HG02970 (cell line): ENCODE measurements around the gene NARF.
"Not testable (repeated sequence)": the region's sequence is repeated elsewhere in the genome, so short reads cannot be mapped to it uniquely, and the experiment has no call there.

Source experiments
- ATAC-seq: cut with Tn5 transposase; IDR thresholded peaks from one replicate; pipeline ENCODE4 v1.9.1; 2021; ENCODE audit warnings: mild to moderate bottlenecking, moderate library complexity, moderate number of reproducible peaks; ENCODE audit not compliant: unreplicated experiment, low FRiP score

NARF gene

GRCh38 chr17:82528484-82529265 lies 70.1 kb downstream of the NARF start:
- ATAC-seq: no peak

DNA sequence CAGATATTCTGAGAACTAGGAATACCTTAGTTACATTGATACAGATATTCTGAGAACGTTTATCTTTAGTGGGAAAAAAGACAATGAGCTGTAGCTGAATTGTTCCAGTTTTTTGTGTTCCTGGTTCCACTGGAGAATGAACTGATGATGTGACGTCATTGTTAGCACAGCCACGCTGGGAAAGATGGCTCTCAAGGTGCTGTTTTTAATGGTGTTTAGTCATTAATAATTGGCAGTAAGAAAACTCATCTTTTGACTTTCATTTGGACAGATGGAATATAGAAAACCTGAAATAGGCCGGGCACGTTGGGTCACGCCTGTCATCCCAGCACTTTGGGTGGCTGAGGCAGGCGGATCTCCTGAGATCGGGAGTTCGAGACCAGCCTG lies 71.4 kb downstream of the NARF start:
- no peak for ATAC-seq

GRCh38 chr17:82531431-82531881 lies 72.9 kb downstream of the NARF start:
- no peak for ATAC-seq

DNA sequence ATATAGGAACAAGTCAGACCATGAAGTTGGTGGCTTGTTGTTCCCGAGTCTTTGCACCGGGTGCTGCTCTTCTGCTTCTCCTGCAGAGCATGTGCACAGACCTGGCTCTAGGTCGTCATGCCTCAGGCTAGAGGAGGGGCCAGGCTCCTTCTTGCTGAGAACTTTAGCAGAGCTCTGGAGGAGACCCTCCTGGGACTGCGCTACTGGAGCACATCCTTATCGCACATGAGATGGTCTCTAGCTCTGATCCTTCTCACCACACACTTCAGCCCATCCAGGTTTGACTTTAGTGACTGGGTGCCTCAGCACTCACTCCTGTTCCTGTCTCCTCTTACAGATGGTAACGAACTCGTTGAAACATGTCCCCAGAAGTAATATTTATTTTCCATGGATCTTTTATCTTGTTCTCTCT lies 75.9 kb downstream of the NARF start:
- ATAC-seq: no peak

GRCh38 chr17:82536512-82537201 lies 78.1 kb downstream of the NARF start:
- ATAC-seq: no peak

DNA sequence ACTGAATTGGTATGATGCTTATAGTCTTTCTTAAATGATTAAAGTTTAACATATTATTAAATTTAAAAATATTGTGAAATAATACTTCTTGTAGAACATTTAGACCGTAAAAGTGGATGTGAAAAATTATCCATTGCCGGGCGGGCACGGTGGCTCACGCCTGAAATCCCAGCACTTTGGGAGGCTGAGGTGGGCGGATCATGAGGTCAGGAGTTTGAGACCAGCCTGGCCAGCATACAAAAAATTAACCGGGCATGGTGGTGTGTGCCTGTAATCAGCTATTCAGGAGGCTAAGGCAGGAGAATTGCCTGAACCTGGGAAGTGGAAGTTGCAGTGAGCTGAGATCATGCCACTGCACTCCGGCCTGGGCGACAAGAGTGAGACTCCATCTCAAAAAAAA lies 78.7 kb downstream of the NARF start:
- ATAC-seq: not testable (repeated sequence)

DNA sequence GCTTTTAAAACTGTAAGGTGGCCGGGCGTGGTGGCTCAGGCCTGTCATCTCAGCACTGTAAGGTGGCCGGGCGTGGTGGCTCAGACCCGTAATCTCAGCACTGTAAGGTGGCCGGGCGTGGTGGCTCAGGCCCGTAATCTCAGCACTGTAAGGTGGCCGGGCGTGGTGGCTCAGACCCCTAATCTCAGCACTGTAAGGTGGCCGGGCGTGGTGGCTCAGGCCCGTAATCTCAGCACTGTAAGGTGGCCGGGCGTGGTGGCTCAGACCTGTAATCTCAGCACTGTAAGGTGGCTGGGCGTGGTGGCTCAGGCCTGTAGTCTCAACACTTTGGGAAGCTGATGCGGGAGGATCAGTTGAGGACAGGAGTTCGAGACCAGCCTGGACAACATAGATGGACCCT lies 80.5 kb downstream of the NARF start:
- ATAC-seq: not testable (repeated sequence)
